Lung (tissue), 12 donors: ENCODE results near the gene AZU1. TPM values are rescaled to one million over a fixed set of nuclear protein-coding genes. Genes with fewer than 3 reads are reported as not detected.

Experiments
- ATAC-seq: fragments of 200-7000 bp; cut with Tn5 transposase; one replicate; pipeline ENCODE4 v1.9.1; 2020; ENCODE audit warnings: moderate number of reproducible peaks; ENCODE audit not compliant: insufficient read depth, low FRiP score
- DNase-seq, 3 donors: peaks; one replicate each; pipeline ENCODE4 v3.0.0-alpha.2; 2013 to 2017
- H3K27ac ChIP-seq, 2 donors: one replicate each; pipeline ENCODE4 v1.5.1; 2013; ENCODE audit warnings: mild to moderate bottlenecking in 2 of 2, moderate library complexity in 2 of 2, control low read depth in 1 of 2, inconsistent platforms in 1 of 2, low read depth in 1 of 2, low read length in 1 of 2
- H3K27me3 ChIP-seq, 3 donors: one replicate each; pipeline ENCODE4 v1.5.1; 2013; ENCODE audit warnings: low read length in 2 of 3; ENCODE audit not compliant: control insufficient read depth in 3 of 3, insufficient read depth in 3 of 3
- H3K36me3 ChIP-seq, 4 donors: one replicate each; pipeline ENCODE4 v1.5.1; 2013; ENCODE audit warnings: low read length in 4 of 4, mild to moderate bottlenecking in 1 of 4, moderate library complexity in 1 of 4; ENCODE audit not compliant: control insufficient read depth in 4 of 4, insufficient read depth in 4 of 4
- H3K4me1 ChIP-seq, 5 donors: one replicate each; pipeline ENCODE4 v1.5.1; 2013; ENCODE audit warnings: low read length in 5 of 5, mild to moderate bottlenecking in 2 of 5, moderate library complexity in 1 of 5; ENCODE audit not compliant: control insufficient read depth in 5 of 5, insufficient read depth in 5 of 5
- H3K4me3 ChIP-seq: one replicate; pipeline ENCODE4 v1.5.1; 2013; ENCODE audit warnings: mild to moderate bottlenecking, control low read depth, moderate library complexity
- H3K9ac ChIP-seq, 2 donors: one replicate each; pipeline ENCODE4 v1.5.1; 2013; ENCODE audit warnings: low read length in 2 of 2, control low read depth in 1 of 2; ENCODE audit not compliant: insufficient read depth in 1 of 2
- H3K9me3 ChIP-seq, 4 donors: one replicate each; pipeline ENCODE4 v1.5.1; 2013; ENCODE audit warnings: low read length in 3 of 4, mild to moderate bottlenecking in 1 of 4, moderate library complexity in 1 of 4; ENCODE audit not compliant: control insufficient read depth in 4 of 4, insufficient read depth in 3 of 4
- CTCF ChIP-seq: IDR thresholded peaks from 2 replicates; pipeline ENCODE4 v1.5.1; 2012; ENCODE audit warnings: mild to moderate bottlenecking; ENCODE audit errors: control extremely low read depth, extremely low read depth
- WGBS, 2 donors: extraction: QIAGEN DNeasy Blood & Tissue Kit; methylation state at CpG; one replicate each; pipeline ENCODE4 v1.1.7; 2013; 5-methylcytosine and 5-hydroxymethylcytosine counted together
- polyA plus RNA-seq, 2 donors: library from polyadenylated mRNA; stranded (reverse); fragments of 200-250 nt; gene quantifications; one replicate each; pipeline ENCODE4 v1.2.1, GENCODE V29; 2013
- total RNA-seq, 2 donors: library from RNA; depleted of rRNA in 1 of 2; stranded (reverse); fragments of >200 nt in 1 of 2; gene quantifications; one replicate each; pipeline ENCODE4 v1.2.1, GENCODE V29; 2014 to 2021
- donor health status: control.
- donor health status: control.
- donor health status: Bipolar disorder and iron deficiency.
- donor health status: healthy.
- donor health status: DM: yes; HTN: yes; CAD: no.

AZU1 gene
- total and polyA plus RNA-seq, 4 donors: 2.0 to 9.8 (median 4.4) TPM

DNA sequence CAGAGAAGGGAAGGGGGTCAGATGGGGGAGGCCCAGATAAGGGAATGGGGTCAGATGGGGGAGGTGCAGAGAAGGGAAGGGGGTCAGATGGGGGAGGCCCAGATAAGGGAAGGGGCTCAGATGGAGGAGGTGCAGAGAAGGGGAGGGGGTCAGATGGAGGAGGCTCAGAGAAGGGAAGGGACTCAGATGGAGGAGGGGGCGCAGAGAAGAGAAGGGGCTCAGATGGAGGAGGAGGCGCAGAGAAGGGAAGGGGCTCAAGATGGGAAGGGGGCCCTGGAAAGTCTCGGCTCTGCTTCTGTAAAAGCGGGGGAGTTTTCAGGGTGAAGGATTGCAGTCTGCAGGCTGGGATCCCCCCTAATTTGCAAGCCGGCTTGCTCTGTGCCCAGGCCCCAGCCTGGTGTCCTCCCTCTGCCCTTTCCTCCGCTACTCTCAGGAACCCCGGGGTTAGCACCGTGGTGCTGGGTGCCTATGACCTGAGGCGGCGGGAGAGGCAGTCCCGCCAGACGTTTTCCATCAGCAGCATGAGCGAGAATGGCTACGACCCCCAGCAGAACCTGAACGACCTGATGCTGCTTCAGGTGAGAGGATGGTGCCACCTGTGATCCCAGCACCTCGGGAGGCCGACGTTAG is 1.6 kb downstream of the AZU1 start:
- H3K9ac ChIP-seq: no peak overlapping the region
- no peaks in the 10 kb centered on the region for H3K36me3 ChIP-seq
- peaks cover 0 to 6% (median 0%) of the 10 kb centered on the region in 3 donors for H3K27me3 ChIP-seq
- peaks cover 0 to 3% (median 0%) of the 10 kb centered on the region in 5 donors for H3K4me1 ChIP-seq
- H3K9me3 ChIP-seq: no peaks in the 10 kb centered on the region
- ATAC-seq (no peak), DNase-seq (no peak)
- H3K27ac ChIP-seq: no peak overlapping the region
- WGBS, 2 donors: 49 to 66% methylated on average over 17 to 18 of the region's 18 CpGs
- H3K4me3 ChIP-seq: no peak overlapping the region
- TF ChIP-seq CTCF: no peak

GRCh38 chr19:831407-832369 is 4.1 kb downstream of the AZU1 start:
- no peak for ATAC-seq
- no peak overlapping the region for H3K4me3 ChIP-seq
- DNase-seq: no peak
- H3K9ac ChIP-seq: no peak overlapping the region
- no peak for TF ChIP-seq CTCF
- H3K9me3 ChIP-seq: no peaks in the 10 kb centered on the region
- no peaks in the 10 kb centered on the region for H3K36me3 ChIP-seq
- peaks cover 0 to 2% (median 0%) of the 10 kb centered on the region in 5 donors for H3K4me1 ChIP-seq
- WGBS, 2 donors: 41 to 55% methylated on average over 34 to 38 of the region's 38 CpGs
- H3K27me3 ChIP-seq: peaks cover 4 to 7% (median 6%) of the 10 kb centered on the region in 3 donors
- no peak overlapping the region for H3K27ac ChIP-seq

DNA sequence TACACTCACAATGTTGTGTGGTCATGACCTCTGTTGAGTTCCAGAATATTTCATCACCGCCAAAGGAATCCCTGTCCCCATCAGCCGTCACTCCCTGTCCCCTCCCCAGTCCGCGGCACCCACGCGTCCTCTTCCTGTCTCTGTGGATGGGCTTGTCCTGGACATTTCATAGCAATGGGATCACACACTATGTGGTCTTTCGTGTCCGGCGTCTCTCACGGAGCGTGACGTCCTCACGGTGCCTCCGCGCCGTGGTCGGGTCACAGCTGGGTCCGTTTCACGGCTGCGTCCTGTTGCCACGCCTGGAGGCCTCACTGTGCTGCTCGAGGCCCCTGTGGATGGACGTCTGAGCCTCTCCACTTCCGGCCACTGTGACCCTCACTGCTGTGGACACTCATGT is 6.6 kb downstream of the AZU1 start:
- DNase-seq (no peak), ATAC-seq (no peak)
- H3K9me3 ChIP-seq: no peaks in the 10 kb centered on the region
- H3K9ac ChIP-seq: no peak overlapping the region
- 44 to 54% methylated on average over 24 of the region's 24 CpGs for WGBS, 2 donors
- no peak overlapping the region for H3K27ac ChIP-seq
- no peaks in the 10 kb centered on the region for H3K4me1 ChIP-seq
- H3K27me3 ChIP-seq: peaks cover 4 to 7% (median 6%) of the 10 kb centered on the region in 3 donors
- no peak for TF ChIP-seq CTCF
- H3K36me3 ChIP-seq: no peaks in the 10 kb centered on the region
- H3K4me3 ChIP-seq: no peak overlapping the region
